ENCODE data around the gene CXCL14.

DNA sequence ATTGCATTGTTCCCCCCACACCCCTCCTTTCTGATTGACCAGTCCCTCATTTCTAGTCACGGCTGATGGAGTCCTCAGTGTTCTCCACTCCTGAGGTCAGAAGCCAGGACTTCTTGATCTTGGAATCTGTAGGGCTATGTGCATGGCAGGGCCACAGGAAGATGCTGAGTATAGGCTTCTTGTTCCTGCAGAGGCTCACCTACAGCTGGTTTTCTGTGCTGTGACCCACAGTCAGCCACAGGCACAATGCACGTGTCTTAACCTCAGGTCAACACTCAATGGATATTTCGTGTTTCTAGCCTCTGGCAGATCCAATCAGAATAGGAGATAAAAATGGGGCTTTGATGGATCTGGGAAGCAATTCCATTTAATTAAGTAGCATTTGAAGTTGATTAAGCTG lies 14.3 kb upstream of the CXCL14 start:
- TF ChIP-seq POLR2AphosphoS5 (IDR thresholded peaks at IDR 0.05; ENCODE audit: low read depth, low read length) (no peak), SIN3A (IDR thresholded peaks at IDR 0.05; ENCODE audit: borderline replicate concordance, low read depth, low read length) (no peak), EZH2phosphoT487 (IDR thresholded peaks at IDR 0.05; ENCODE audit: borderline replicate concordance, low read depth) (no peak)
- TF ChIP-seq, protein P1, sequence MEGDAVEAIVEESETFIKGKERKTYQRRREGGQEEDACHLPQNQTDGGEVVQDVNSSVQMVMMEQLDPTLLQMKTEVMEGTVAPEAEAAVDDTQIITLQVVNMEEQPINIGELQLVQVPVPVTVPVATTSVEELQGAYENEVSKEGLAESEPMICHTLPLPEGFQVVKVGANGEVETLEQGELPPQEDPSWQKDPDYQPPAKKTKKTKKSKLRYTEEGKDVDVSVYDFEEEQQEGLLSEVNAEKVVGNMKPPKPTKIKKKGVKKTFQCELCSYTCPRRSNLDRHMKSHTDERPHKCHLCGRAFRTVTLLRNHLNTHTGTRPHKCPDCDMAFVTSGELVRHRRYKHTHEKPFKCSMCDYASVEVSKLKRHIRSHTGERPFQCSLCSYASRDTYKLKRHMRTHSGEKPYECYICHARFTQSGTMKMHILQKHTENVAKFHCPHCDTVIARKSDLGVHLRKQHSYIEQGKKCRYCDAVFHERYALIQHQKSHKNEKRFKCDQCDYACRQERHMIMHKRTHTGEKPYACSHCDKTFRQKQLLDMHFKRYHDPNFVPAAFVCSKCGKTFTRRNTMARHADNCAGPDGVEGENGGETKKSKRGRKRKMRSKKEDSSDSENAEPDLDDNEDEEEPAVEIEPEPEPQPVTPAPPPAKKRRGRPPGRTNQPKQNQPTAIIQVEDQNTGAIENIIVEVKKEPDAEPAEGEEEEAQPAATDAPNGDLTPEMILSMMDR (IDR thresholded peaks at IDR 0.05): no peak
